Neural progenitor cell (in vitro differentiated cells): ENCODE results near the gene MCM5. TPM values are rescaled to one million over a fixed set of nuclear protein-coding genes. Genes with fewer than 3 reads are reported as not detected.

Source experiments
- DNase-seq: peaks from one replicate; pipeline ENCODE4 v3.0.0-alpha.2; 2016; ENCODE audit warnings: low spot score
- H2AFZ ChIP-seq: fragments of 200-600 bp; sonication (generic); replicated peaks from 2 replicates; pipeline ENCODE4 v1.6.1; 2016; ENCODE audit warnings: antibody characterized with exemption
- H3F3A ChIP-seq: fragments of 200-600 bp; sonication (generic); 2 replicates; pipeline ENCODE4 v1.6.1; 2016; ENCODE audit warnings: antibody characterized with exemption, low read depth
- H3K27ac ChIP-seq: fragments of 200-600 bp; sonication (generic); 2 replicates; pipeline ENCODE4 v1.5.1; 2016; ENCODE audit warnings: mild to moderate bottlenecking
- H3K27me3 ChIP-seq: fragments of 200-600 bp; sonication (generic); 2 replicates; pipeline ENCODE4 v1.6.1; 2016; ENCODE audit warnings: mild to moderate bottlenecking, moderate library complexity
- H3K36me3 ChIP-seq: fragments of 200-600 bp; sonication (generic); 2 replicates; pipeline ENCODE4 v1.5.1; 2016
- H3K4me1 ChIP-seq: fragments of 200-600 bp; sonication (generic); 2 replicates; pipeline ENCODE4 v1.6.1; 2016; ENCODE audit warnings: mixed run types
- H3K4me2 ChIP-seq: fragments of 200-600 bp; sonication (generic); 2 replicates; pipeline ENCODE4 v1.6.1; 2016
- H3K4me3 ChIP-seq: fragments of 200-600 bp; sonication (generic); 2 replicates; pipeline ENCODE4 v1.5.1; 2016
- H3K79me2 ChIP-seq: fragments of 200-600 bp; sonication (generic); 2 replicates; pipeline ENCODE4 v1.6.1; 2016; ENCODE audit warnings: low read depth
- H3K9ac ChIP-seq: fragments of 200-600 bp; sonication (generic); 2 replicates; pipeline ENCODE4 v1.6.1; 2016
- H3K9me3 ChIP-seq: fragments of 200-600 bp; sonication (generic); 2 replicates; pipeline ENCODE4 v1.5.1; 2016; ENCODE audit warnings: low read depth
- H4K20me1 ChIP-seq: fragments of 200-600 bp; sonication (generic); 2 replicates; pipeline ENCODE4 v1.6.1; 2016; ENCODE audit warnings: low read depth
- H3K27ac Mint-ChIP-seq: 3 replicates; pipeline ENCODE4 v1.8.0; 2021; ENCODE audit warnings: mixed read lengths
- H3K27me3 Mint-ChIP-seq: 2 replicates; pipeline ENCODE4 v1.8.0; 2022; ENCODE audit warnings: low read depth, mild to moderate bottlenecking, inconsistent platforms, moderate library complexity, mixed read lengths; ENCODE audit not compliant: insufficient read depth
- H3K36me3 Mint-ChIP-seq: 3 replicates; pipeline ENCODE4 v1.8.0; 2021; ENCODE audit warnings: mixed read lengths
- H3K4me1 Mint-ChIP-seq: 3 replicates; pipeline ENCODE4 v1.8.0; 2021; ENCODE audit warnings: mixed read lengths
- H3K4me3 Mint-ChIP-seq: 3 replicates; pipeline ENCODE4 v1.8.0; 2021; ENCODE audit warnings: mild to moderate bottlenecking, moderate library complexity, mixed read lengths
- H3K9me3 Mint-ChIP-seq: 3 replicates; pipeline ENCODE4 v1.8.0; 2020; ENCODE audit warnings: mixed read lengths
- EZH2 ChIP-seq: fragments of 200-600 bp; sonication (generic); IDR thresholded peaks from 2 replicates; pipeline ENCODE4 v1.6.1; 2017; ENCODE audit warnings: antibody characterized with exemption, mild to moderate bottlenecking, moderate library complexity
- EZH2phosphoT487 ChIP-seq: fragments of 200-600 bp; sonication (generic); IDR thresholded peaks from 2 replicates; pipeline ENCODE4 v1.6.1; 2017; ENCODE audit warnings: antibody characterized with exemption
- total RNA-seq: library from RNA; depleted of rRNA; stranded (reverse); fragments of >200 nt; gene quantifications from 2 replicates; pipeline ENCODE4 v1.2.3, GENCODE V29; 2015; ENCODE audit warnings: low replicate concordance
- TF ChIP-seq, protein P1 (sequence below): fragments of 200-600 bp; sonication (generic); IDR thresholded peaks from 2 replicates; pipeline ENCODE4 v1.5.1; 2017; ENCODE audit warnings: antibody characterized with exemption, mild to moderate bottlenecking

The MCM5 gene
- total RNA-seq, 1 donor from 2014 or later, result 131 TPM

GRCh38 chr22:35413624-35414023 lies 13.7 kb downstream of the MCM5 start:
- Histone ChIP-seq H3K4me2 (no peak overlapping the region), H3F3A (no peaks in the 10 kb centered on the region), H3K4me1 (no peaks in the 10 kb centered on the region), H3K27ac (no peak overlapping the region), H3K9me3 (no peaks in the 10 kb centered on the region), H2AFZ (no peak overlapping the region), H4K20me1 (peaks cover 16% of the 10 kb centered on the region), H3K79me2 (no peaks in the 10 kb centered on the region), H3K27me3 (no peaks in the 10 kb centered on the region), H3K9ac (no peak overlapping the region), H3K36me3 (no peaks in the 10 kb centered on the region), H3K4me3 (no peak overlapping the region)
- Mint-ChIP-seq H3K36me3 (peaks cover 39% of the 10 kb centered on the region), H3K4me3 (no peak overlapping the region), H3K27ac (no peak overlapping the region), H3K9me3 (no peaks in the 10 kb centered on the region), H3K27me3 (no peaks in the 10 kb centered on the region), H3K4me1 (no peaks in the 10 kb centered on the region)
- TF ChIP-seq, protein P1, sequence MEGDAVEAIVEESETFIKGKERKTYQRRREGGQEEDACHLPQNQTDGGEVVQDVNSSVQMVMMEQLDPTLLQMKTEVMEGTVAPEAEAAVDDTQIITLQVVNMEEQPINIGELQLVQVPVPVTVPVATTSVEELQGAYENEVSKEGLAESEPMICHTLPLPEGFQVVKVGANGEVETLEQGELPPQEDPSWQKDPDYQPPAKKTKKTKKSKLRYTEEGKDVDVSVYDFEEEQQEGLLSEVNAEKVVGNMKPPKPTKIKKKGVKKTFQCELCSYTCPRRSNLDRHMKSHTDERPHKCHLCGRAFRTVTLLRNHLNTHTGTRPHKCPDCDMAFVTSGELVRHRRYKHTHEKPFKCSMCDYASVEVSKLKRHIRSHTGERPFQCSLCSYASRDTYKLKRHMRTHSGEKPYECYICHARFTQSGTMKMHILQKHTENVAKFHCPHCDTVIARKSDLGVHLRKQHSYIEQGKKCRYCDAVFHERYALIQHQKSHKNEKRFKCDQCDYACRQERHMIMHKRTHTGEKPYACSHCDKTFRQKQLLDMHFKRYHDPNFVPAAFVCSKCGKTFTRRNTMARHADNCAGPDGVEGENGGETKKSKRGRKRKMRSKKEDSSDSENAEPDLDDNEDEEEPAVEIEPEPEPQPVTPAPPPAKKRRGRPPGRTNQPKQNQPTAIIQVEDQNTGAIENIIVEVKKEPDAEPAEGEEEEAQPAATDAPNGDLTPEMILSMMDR, result no peak
- no peak for TF ChIP-seq EZH2
- TF ChIP-seq EZH2phosphoT487, result no peak
- no peak for DNase-seq

- no peak overlapping the region for H3K27ac ChIP-seq
- no peaks in the 10 kb centered on the region for H3K79me2 ChIP-seq
- H3K27me3 Mint-ChIP-seq, result no peaks in the 10 kb centered on the region
- H4K20me1 ChIP-seq, result peaks cover 24% of the 10 kb centered on the region
- H3K9ac ChIP-seq, result no peak overlapping the region
- no peak for DNase-seq
- no peak overlapping the region for H2AFZ ChIP-seq
- H3K4me3 Mint-ChIP-seq, result no peak overlapping the region
- peaks cover 32% of the 10 kb centered on the region for H3K36me3 Mint-ChIP-seq
- no peaks in the 10 kb centered on the region for H3K4me1 ChIP-seq
- H3K9me3 ChIP-seq, result no peaks in the 10 kb centered on the region
- no peaks in the 10 kb centered on the region for H3K4me1 Mint-ChIP-seq
- no peak overlapping the region for H3K27ac Mint-ChIP-seq
- no peaks in the 10 kb centered on the region for H3K27me3 ChIP-seq
- TF ChIP-seq EZH2phosphoT487 (no peak), EZH2 (no peak)
- TF ChIP-seq, protein P1, result no peak
- no peak overlapping the region for H3K4me2 ChIP-seq
- no peak overlapping the region for H3K4me3 ChIP-seq
- no peaks in the 10 kb centered on the region for H3K9me3 Mint-ChIP-seq
- no peaks in the 10 kb centered on the region for H3K36me3 ChIP-seq
- H3F3A ChIP-seq, result peaks cover 3% of the 10 kb centered on the region
Measured at GRCh38 chr22:35417606-35418005, 17.7 kb downstream of the MCM5 start.

GRCh38 chr22:35418088-35418487 lies 18.1 kb downstream of the MCM5 start:
- no peak for TF ChIP-seq EZH2
- TF ChIP-seq, protein P1, result no peak
- Histone ChIP-seq H2AFZ (no peak overlapping the region), H3K27ac (no peak overlapping the region), H3K4me3 (no peak overlapping the region), H3K9me3 (no peaks in the 10 kb centered on the region), H3K36me3 (no peaks in the 10 kb centered on the region), H3K27me3 (no peaks in the 10 kb centered on the region), H4K20me1 (peaks cover 24% of the 10 kb centered on the region), H3K79me2 (no peaks in the 10 kb centered on the region), H3K4me1 (no peaks in the 10 kb centered on the region), H3F3A (peaks cover 3% of the 10 kb centered on the region), H3K9ac (no peak overlapping the region), H3K4me2 (no peak overlapping the region)
- Mint-ChIP-seq H3K4me1 (no peaks in the 10 kb centered on the region), H3K36me3 (peaks cover 36% of the 10 kb centered on the region), H3K27me3 (no peaks in the 10 kb centered on the region), H3K9me3 (no peaks in the 10 kb centered on the region), H3K27ac (no peak overlapping the region), H3K4me3 (no peak overlapping the region)
- no peak for DNase-seq

DNA sequence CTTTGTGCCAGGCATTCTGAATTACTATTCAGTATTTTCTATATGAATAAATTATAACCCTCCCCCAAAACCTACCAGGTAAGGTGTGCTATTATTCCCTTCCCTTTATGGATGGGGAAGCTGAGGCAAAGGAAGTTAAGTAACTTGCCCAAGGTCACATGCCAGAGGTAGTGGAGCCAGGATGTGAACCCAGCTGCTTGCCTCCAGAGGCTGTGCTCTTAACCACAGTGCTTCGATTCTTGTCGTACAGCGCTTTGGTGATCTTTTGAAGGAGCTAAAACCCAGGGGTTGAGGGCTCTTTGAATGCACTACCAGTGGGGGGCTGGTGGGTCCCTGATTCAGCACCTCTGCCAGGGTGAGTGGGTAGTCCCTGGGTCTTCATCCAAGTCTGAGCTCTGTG lies 18.8 kb downstream of the MCM5 start:
- no peaks in the 10 kb centered on the region for H3K4me1 ChIP-seq
- H3K27ac ChIP-seq, result no peak overlapping the region
- no peaks in the 10 kb centered on the region for H3K79me2 ChIP-seq
- H3K27me3 Mint-ChIP-seq, result no peaks in the 10 kb centered on the region
- H2AFZ ChIP-seq, result no peak overlapping the region
- no peaks in the 10 kb centered on the region for H3K9me3 ChIP-seq
- no peaks in the 10 kb centered on the region for H3K36me3 ChIP-seq
- peaks cover 5% of the 10 kb centered on the region for H3F3A ChIP-seq
- H3K4me1 Mint-ChIP-seq, result no peaks in the 10 kb centered on the region
- H3K27ac Mint-ChIP-seq, result no peak overlapping the region
- no peak for TF ChIP-seq EZH2
- TF ChIP-seq EZH2phosphoT487, result no peak
- TF ChIP-seq, protein P1, result no peak
- no peak overlapping the region for H3K9ac ChIP-seq
- no peak overlapping the region for H3K4me3 Mint-ChIP-seq
- H3K36me3 Mint-ChIP-seq, result peaks cover 36% of the 10 kb centered on the region
- no peak overlapping the region for H3K4me2 ChIP-seq
- H3K27me3 ChIP-seq, result no peaks in the 10 kb centered on the region
- H3K4me3 ChIP-seq, result no peak overlapping the region
- DNase-seq, result no peak
- H3K9me3 Mint-ChIP-seq, result no peaks in the 10 kb centered on the region
- peaks cover 24% of the 10 kb centered on the region for H4K20me1 ChIP-seq
